BLaER1 (cell line): ENCODE data around the gene TUBA8.
"Not testable (repeated sequence)": the region's sequence is repeated elsewhere in the genome, so short reads cannot be mapped to it uniquely, and the experiment has no call there.

Experiments
- H3K27ac ChIP-seq: shearing (Covaris generic); formaldehyde crosslinking; 2 replicates; pipeline ENCODE4 v1.8.1; 2022
- H3K27me3 ChIP-seq: shearing (Covaris generic); formaldehyde crosslinking; 2 replicates; pipeline ENCODE4 v1.8.1; 2022
- H3K36me3 ChIP-seq: shearing (Covaris generic); formaldehyde crosslinking; 2 replicates; pipeline ENCODE4 v1.8.1; 2022
- H3K4me1 ChIP-seq: shearing (Covaris generic); formaldehyde crosslinking; 2 replicates; pipeline ENCODE4 v1.8.1; 2022
- H3K4me2 ChIP-seq: shearing (Covaris generic); formaldehyde crosslinking; 2 replicates; pipeline ENCODE4 v1.8.1; 2022
- H3K4me3 ChIP-seq: shearing (Covaris generic); formaldehyde crosslinking; 2 replicates; pipeline ENCODE4 v1.8.1; 2022
- H3K9ac ChIP-seq: shearing (Covaris generic); formaldehyde crosslinking; 2 replicates; pipeline ENCODE4 v1.8.1; 2022
- H3K9me3 ChIP-seq: shearing (Covaris generic); formaldehyde crosslinking; 2 replicates; pipeline ENCODE4 v1.8.1; 2022
- H4K20me1 ChIP-seq: shearing (Covaris generic); formaldehyde crosslinking; 2 replicates; pipeline ENCODE4 v1.8.1; 2022
- Cebpa-rat ChIP-seq: shearing (Covaris generic); IDR thresholded peaks from 2 replicates; pipeline ENCODE4 v1.8.1; 2022

Gene TUBA8

GRCh38 chr22:18103527-18104269 lies 6.9 kb upstream of the TUBA8 start:
- peaks cover 27% of the 10 kb centered on the region for H3K4me1 ChIP-seq
- no peaks in the 10 kb centered on the region for H4K20me1 ChIP-seq
- peak overlapping the region; percentile 48 for H3K4me2 ChIP-seq
- peaks cover 46% of the 10 kb centered on the region for H3K9me3 ChIP-seq
- peaks cover 15% of the 10 kb centered on the region; the same call in 1 of the 2 replicates for H3K27me3 ChIP-seq
- no peak overlapping the region for H3K27ac ChIP-seq
- TF ChIP-seq Cebpa-rat: no peak
- peaks cover 38% of the 10 kb centered on the region for H3K36me3 ChIP-seq
- H3K4me3 ChIP-seq: no peak overlapping the region
- H3K9ac ChIP-seq: no peak overlapping the region

GRCh38 chr22:18104566-18104965 lies 6.0 kb upstream of the TUBA8 start:
- Histone ChIP-seq H3K4me1 (peaks cover 31% of the 10 kb centered on the region), H3K9ac (no peak overlapping the region), H3K4me2 (peak overlapping the region; percentile 48), H3K27ac (no peak overlapping the region), H3K27me3 (peaks cover 18% of the 10 kb centered on the region; the same call in 1 of the 2 replicates), H3K36me3 (peaks cover 37% of the 10 kb centered on the region), H3K4me3 (no peak overlapping the region), H4K20me1 (peaks cover under 1% of the 10 kb centered on the region; the same call in 1 of the 2 replicates), H3K9me3 (peaks cover 51% of the 10 kb centered on the region)
- TF ChIP-seq Cebpa-rat: no peak

DNA sequence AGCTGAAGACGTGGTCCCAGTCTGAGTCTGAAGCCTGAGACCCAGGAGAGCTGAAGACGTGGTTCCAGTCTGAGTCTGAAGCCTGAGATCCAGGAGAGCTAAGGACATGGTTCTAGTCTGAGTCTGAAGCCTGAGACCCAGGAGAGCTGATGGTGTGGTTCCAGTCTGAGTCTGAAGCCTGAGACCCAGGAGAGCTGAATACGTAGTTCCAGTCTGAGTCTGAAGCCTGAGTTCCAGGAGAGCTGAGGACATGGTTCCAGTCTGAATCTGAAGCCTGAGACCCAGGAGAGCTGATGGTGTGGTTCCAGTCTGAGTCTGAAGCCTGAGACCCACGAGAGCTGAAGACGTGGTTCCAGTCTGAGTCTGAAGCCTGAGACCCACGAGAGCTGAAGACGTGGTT lies 4.6 kb upstream of the TUBA8 start:
- 0 out of 2 replicates have a peak overlapping the region, but pooled peaks have one; percentile 9 for H3K4me2 ChIP-seq
- not testable (repeated sequence) for H3K9ac ChIP-seq, H3K27ac ChIP-seq
- H3K9me3 ChIP-seq: peaks cover 51% of the 10 kb centered on the region
- H3K27me3 ChIP-seq: peaks cover 30% of the 10 kb centered on the region
- H3K4me3 ChIP-seq: 0 out of 2 replicates have a peak overlapping the region, but pooled peaks have one; percentile 11
- H3K4me1 ChIP-seq: peaks cover 44% of the 10 kb centered on the region
- peaks cover 27% of the 10 kb centered on the region for H3K36me3 ChIP-seq
- peaks cover 12% of the 10 kb centered on the region for H4K20me1 ChIP-seq

- not testable (repeated sequence) for H3K4me2 ChIP-seq
These were observed 3.9 kb upstream of the TUBA8 start for GRCh38 chr22:18106550-18107341.

DNA sequence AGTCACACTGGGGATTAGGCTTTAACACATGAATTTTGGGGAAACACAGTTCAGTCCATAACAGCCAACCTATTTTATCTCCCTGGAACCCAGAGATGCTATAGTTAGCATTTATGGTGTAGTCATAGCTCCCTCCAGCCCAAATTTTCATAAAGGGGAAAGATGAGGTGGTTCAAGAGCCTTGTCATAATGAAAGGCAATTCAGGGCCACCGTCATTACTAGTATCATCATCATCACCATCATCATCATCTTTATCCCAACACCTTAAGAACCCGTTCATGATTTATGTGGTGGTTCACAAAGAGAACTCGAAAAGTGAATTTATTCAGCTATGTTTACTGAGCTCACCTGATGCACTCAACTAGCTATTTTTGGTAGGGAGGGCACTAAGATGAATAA lies 2.4 kb upstream of the TUBA8 start:
- peaks cover 66% of the 10 kb centered on the region for H3K4me1 ChIP-seq
- H4K20me1 ChIP-seq: peaks cover 34% of the 10 kb centered on the region
- H3K4me3 ChIP-seq: no peak overlapping the region; the same call in 1 of the 2 replicates
- peaks cover 13% of the 10 kb centered on the region for H3K36me3 ChIP-seq
- no peak for TF ChIP-seq Cebpa-rat
- H3K9ac ChIP-seq: no peak overlapping the region
- H3K9me3 ChIP-seq: peaks cover 51% of the 10 kb centered on the region
- no peak overlapping the region for H3K4me2 ChIP-seq
- peaks cover 44% of the 10 kb centered on the region for H3K27me3 ChIP-seq
- no peak overlapping the region for H3K27ac ChIP-seq

More at GRCh38 chr22:18106550-18107341, 3.9 kb upstream of the TUBA8 start:
- Histone ChIP-seq H3K4me1 (peaks cover 52% of the 10 kb centered on the region), H4K20me1 (peaks cover 20% of the 10 kb centered on the region), H3K36me3 (peaks cover 20% of the 10 kb centered on the region), H3K9me3 (peaks cover 51% of the 10 kb centered on the region), H3K27me3 (peaks cover 38% of the 10 kb centered on the region)
- not testable (repeated sequence) for H3K9ac ChIP-seq, H3K4me3 ChIP-seq, H3K27ac ChIP-seq

GRCh38 chr22:18109410-18110193 lies 1.0 kb upstream of the TUBA8 start:
- peak overlapping the region; percentile 66 for H3K4me3 ChIP-seq
- no peak for TF ChIP-seq Cebpa-rat
- peak overlapping the region; percentile 96 for H3K4me2 ChIP-seq
- H3K4me1 ChIP-seq: peaks cover 72% of the 10 kb centered on the region
- peaks cover 13% of the 10 kb centered on the region for H3K36me3 ChIP-seq
- H3K9ac ChIP-seq: no peak overlapping the region
- H3K27me3 ChIP-seq: peaks cover 45% of the 10 kb centered on the region
- H3K9me3 ChIP-seq: peaks cover 45% of the 10 kb centered on the region
- peaks cover 48% of the 10 kb centered on the region for H4K20me1 ChIP-seq
- H3K27ac ChIP-seq: no peak overlapping the region

GRCh38 chr22:18110954-18111758 lies 547 bp downstream of the TUBA8 start:
- peak overlapping the region; percentile 66 for H3K4me3 ChIP-seq
- H3K27me3 ChIP-seq: peaks cover 37% of the 10 kb centered on the region
- peaks cover 53% of the 10 kb centered on the region for H4K20me1 ChIP-seq
- peak overlapping the region; percentile 80 for H3K27ac ChIP-seq
- H3K4me1 ChIP-seq: peaks cover 77% of the 10 kb centered on the region
- TF ChIP-seq Cebpa-rat: no peak
- no peaks in the 10 kb centered on the region for H3K36me3 ChIP-seq
- peak overlapping the region; percentile 74 for H3K9ac ChIP-seq
- H3K9me3 ChIP-seq: peaks cover 29% of the 10 kb centered on the region
- peak overlapping the region; percentile 96 for H3K4me2 ChIP-seq

GRCh38 chr22:18111759-18112330 lies 1.2 kb downstream of the TUBA8 start:
- peaks cover 81% of the 10 kb centered on the region for H3K4me1 ChIP-seq
- peaks cover 23% of the 10 kb centered on the region for H3K9me3 ChIP-seq
- peak overlapping the region; percentile 96 for H3K4me2 ChIP-seq
- TF ChIP-seq Cebpa-rat: no peak
- peaks cover 53% of the 10 kb centered on the region for H4K20me1 ChIP-seq
- no peaks in the 10 kb centered on the region for H3K36me3 ChIP-seq
- no peak overlapping the region for H3K27ac ChIP-seq
- H3K4me3 ChIP-seq: peak overlapping the region; percentile 66
- H3K27me3 ChIP-seq: peaks cover 37% of the 10 kb centered on the region
- H3K9ac ChIP-seq: no peak overlapping the region
